Ovary (tissue), 9 donors: ENCODE measurements around the gene NUDT16L1. TPM values are rescaled to one million over a fixed set of nuclear protein-coding genes. Genes with fewer than 3 reads are reported as not detected.

Experiments
- DNase-seq, 5 donors: peaks; one replicate each; pipeline ENCODE4 v3.0.0-alpha.2; 2019 to 2020
- H3K27ac ChIP-seq, 2 donors: fragments of 200-600 bp; one replicate each; pipeline versions ENCODE4 v1.5.1 to v1.8.0; 2019 to 2022
- H3K27me3 ChIP-seq: fragments of 200-600 bp; one replicate; pipeline ENCODE4 v1.8.0; 2022
- H3K36me3 ChIP-seq: fragments of 200-600 bp; sonication (generic); one replicate; pipeline ENCODE4 v1.5.1; 2019
- H3K4me1 ChIP-seq: one replicate; pipeline ENCODE4 v1.8.1; 2013; ENCODE audit warnings: mild to moderate bottlenecking, moderate library complexity; ENCODE audit not compliant: insufficient read depth
- H3K4me3 ChIP-seq: fragments of 200-600 bp; sonication (generic); one replicate; pipeline ENCODE4 v1.5.1; 2017
- H3K9me3 ChIP-seq, 2 donors: fragments of 200-600 bp in 1 of 2; sonication (generic) in 1 of 2; one replicate each; pipeline versions ENCODE4 v1.5.1 to v1.8.1; 2013 to 2019; ENCODE audit warnings: mild to moderate bottlenecking in 1 of 2, moderate library complexity in 1 of 2
- EP300 ChIP-seq: sonication (generic); formaldehyde crosslinking; IDR thresholded peaks from one replicate; pipeline ENCODE4 v1.6.1; 2017; ENCODE audit warnings: antibody characterized with exemption
- POLR2A ChIP-seq: fragments of 450-650 bp; IDR thresholded peaks from one replicate; pipeline ENCODE4 v1.6.1; 2017; ENCODE audit warnings: antibody characterized with exemption, mild to moderate bottlenecking, moderate library complexity
- WGBS, 3 donors: extraction: QIAGEN DNeasy Blood & Tissue Kit in 1 of 3; methylation state at CpG; one replicate each; pipeline versions ENCODE4 v1.1.5 to v1.1.7; 2013 to 2017; 5-methylcytosine and 5-hydroxymethylcytosine counted together
- intact Hi-C, 4 donors: fragments of 100-400 bp; cut with DNase I; formaldehyde crosslinking; loops; one replicate each; pipeline versions ENCODE4 v1.11.0 to v1.15.1; 2022 to 2023
- polyA plus RNA-seq, 2 donors: library from polyadenylated mRNA; stranded (reverse); fragments of 200-250 nt in 1 of 2; fragments of 350-450 nt in 1 of 2; fragmentation: Illumina TruSeq in 1 of 2; extraction: RNeasy Lipid Tissue Mini Kit (QIAGEN cat#74804) in 1 of 2; gene quantifications; one replicate each; pipeline ENCODE4 v1.2.3, GENCODE V29; 2013 to 2014
- total RNA-seq, 7 donors: library from RNA; depleted of rRNA in 2 of 7; stranded (reverse); fragments of >200 nt in 2 of 7; fragmentation: NEBNext Ultra II Directional in 3 of 7; extraction: Animal tissue kit (Norgen Biotek cat#: 25700) in 3 of 7; gene quantifications; one replicate each; pipeline versions ENCODE4 v1.1.0 to v1.2.4, GENCODE V29; 2016 to 2023
- TF ChIP-seq, protein P1 (sequence below), 3 donors: fragments of 450-650 bp in 2 of 3; fragments of 200-600 bp in 1 of 3; IDR thresholded peaks; one replicate each; pipeline versions ENCODE4 v1.5.1 to v1.8.0; 2016 to 2022; ENCODE audit warnings: antibody characterized with exemption in 3 of 3, mild to moderate bottlenecking in 1 of 3
- donor health status: DM: no; HTN: no; CAD: no; lungs with moderate emphysema.
- donor health status: DM: no; HTN: no; CAD: no.
- donor health status: Bipolar disorder and iron deficiency.
- donor health status: DM: yes; HTN: yes; CAD: no.
- donor health status: DM: no; HTN: no; CAD: no.
- donor health status: DM: yes; HTN: yes; CAD: no.

The NUDT16L1 gene
- total and polyA plus RNA-seq, 9 donors: 8.1 to 33.6 (median 28.0) TPM

DNA sequence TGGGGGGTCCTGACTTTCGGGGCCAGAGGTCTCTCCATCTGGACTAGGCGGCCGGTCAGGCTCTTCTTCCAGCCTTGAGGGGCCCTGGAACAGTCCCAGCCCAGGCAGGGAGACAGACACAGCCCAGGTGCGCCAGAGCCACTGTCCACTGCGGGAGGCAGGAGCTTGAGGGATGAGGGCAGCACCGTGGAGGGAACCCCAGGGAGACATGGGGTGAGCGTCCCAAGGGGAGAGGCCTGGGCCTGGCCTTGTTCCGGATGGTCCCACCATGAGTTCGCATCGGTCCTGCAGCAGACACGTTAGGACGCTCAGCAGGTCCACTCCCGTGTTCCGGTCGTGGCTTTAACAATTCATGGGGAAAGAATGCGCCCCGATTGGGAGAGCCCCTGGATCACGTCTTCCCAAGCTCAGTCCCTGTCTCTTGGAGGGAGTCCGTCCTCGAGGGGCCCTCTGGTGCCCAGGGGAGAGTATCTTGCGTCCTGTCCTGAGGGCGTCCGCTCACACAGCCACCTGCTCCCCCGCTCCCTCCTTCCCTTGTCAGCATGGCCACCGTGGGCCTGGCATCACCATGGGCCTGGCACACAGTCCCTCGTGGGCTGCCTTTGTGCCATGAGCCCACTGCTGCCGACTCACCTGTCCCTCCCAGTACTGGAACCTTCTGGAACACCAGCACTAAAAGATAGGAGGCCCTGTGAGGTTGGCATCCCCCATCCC is 6.7 kb upstream of the NUDT16L1 start:
- no peaks in the 10 kb centered on the region for H3K9me3 ChIP-seq
- WGBS, 3 donors: 85 to 87% (median 87%) methylated on average over 27 of the region's 27 CpGs
- TF ChIP-seq POLR2A (no peak), EP300 (no peak)
- TF ChIP-seq, protein P1, sequence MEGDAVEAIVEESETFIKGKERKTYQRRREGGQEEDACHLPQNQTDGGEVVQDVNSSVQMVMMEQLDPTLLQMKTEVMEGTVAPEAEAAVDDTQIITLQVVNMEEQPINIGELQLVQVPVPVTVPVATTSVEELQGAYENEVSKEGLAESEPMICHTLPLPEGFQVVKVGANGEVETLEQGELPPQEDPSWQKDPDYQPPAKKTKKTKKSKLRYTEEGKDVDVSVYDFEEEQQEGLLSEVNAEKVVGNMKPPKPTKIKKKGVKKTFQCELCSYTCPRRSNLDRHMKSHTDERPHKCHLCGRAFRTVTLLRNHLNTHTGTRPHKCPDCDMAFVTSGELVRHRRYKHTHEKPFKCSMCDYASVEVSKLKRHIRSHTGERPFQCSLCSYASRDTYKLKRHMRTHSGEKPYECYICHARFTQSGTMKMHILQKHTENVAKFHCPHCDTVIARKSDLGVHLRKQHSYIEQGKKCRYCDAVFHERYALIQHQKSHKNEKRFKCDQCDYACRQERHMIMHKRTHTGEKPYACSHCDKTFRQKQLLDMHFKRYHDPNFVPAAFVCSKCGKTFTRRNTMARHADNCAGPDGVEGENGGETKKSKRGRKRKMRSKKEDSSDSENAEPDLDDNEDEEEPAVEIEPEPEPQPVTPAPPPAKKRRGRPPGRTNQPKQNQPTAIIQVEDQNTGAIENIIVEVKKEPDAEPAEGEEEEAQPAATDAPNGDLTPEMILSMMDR (IDR thresholded peaks at IDR 0.05): no peak
- intact Hi-C loops: no loop called here
- no peak for DNase-seq
- H3K36me3 ChIP-seq: no peaks in the 10 kb centered on the region
- H3K4me1 ChIP-seq: no peaks in the 10 kb centered on the region
- no peak overlapping the region for H3K4me3 ChIP-seq
- no peaks in the 10 kb centered on the region for H3K27me3 ChIP-seq
- H3K27ac ChIP-seq: no peak overlapping the region

GRCh38 chr16:4687416-4687815 is 5.9 kb upstream of the NUDT16L1 start:
- no peaks in the 10 kb centered on the region for H3K9me3 ChIP-seq
- WGBS, 3 donors: 68 to 72% (median 69%) methylated on average over 8 of the region's 8 CpGs
- TF ChIP-seq EP300 (no peak), POLR2A (no peak)
- TF ChIP-seq, protein P1 (IDR thresholded peaks at IDR 0.05): no peak

GRCh38 chr16:4687946-4688673 is 5.3 kb upstream of the NUDT16L1 start:
- no peak overlapping the region for H3K27ac ChIP-seq
- intact Hi-C loops: no loop called here
- peak in 1 of 5 donors; percentile 44 for DNase-seq
- 89 to 91% (median 90%) methylated on average over 38 to 39 of the region's 39 CpGs for WGBS, 3 donors
- no peak overlapping the region for H3K4me3 ChIP-seq
- H3K4me1 ChIP-seq: no peaks in the 10 kb centered on the region
- no peaks in the 10 kb centered on the region for H3K27me3 ChIP-seq
- no peak for TF ChIP-seq POLR2A
- TF ChIP-seq, protein P1 (IDR thresholded peaks at IDR 0.05): no peak
- no peak for TF ChIP-seq EP300
- H3K9me3 ChIP-seq: no peaks in the 10 kb centered on the region
- no peaks in the 10 kb centered on the region for H3K36me3 ChIP-seq

More at GRCh38 chr16:4687416-4687815, 5.9 kb upstream of the NUDT16L1 start:
- Histone ChIP-seq H3K27ac (no peak overlapping the region), H3K4me1 (no peaks in the 10 kb centered on the region), H3K27me3 (no peaks in the 10 kb centered on the region), H3K36me3 (no peaks in the 10 kb centered on the region), H3K4me3 (no peak overlapping the region)
- DNase-seq: no peak
- intact Hi-C loops: no loop called here

- no peaks in the 10 kb centered on the region for H3K9me3 ChIP-seq
- no peaks in the 10 kb centered on the region for H3K27me3 ChIP-seq
- H3K4me1 ChIP-seq: no peaks in the 10 kb centered on the region
- no peak overlapping the region for H3K27ac ChIP-seq
- no peak overlapping the region for H3K4me3 ChIP-seq
- DNase-seq: peak in 2 of 5 donors; percentile 35 to 40
- H3K36me3 ChIP-seq: no peaks in the 10 kb centered on the region
- TF ChIP-seq POLR2A (no peak), EP300 (no peak)
- TF ChIP-seq, protein P1 (IDR thresholded peaks at IDR 0.05): no peak
- intact Hi-C loops: no loop called here
- 82 to 92% (median 89%) methylated on average over 18 to 22 of the region's 22 CpGs for WGBS, 3 donors
Measured at GRCh38 chr16:4688674-4689045, 4.7 kb upstream of the NUDT16L1 start.
